ENCODE measurements around the gene PRLR.
"Not testable (repeated sequence)": the region's sequence is repeated elsewhere in the genome, so short reads cannot be mapped to it uniquely, and the experiment has no call there.

The PRLR gene

DNA sequence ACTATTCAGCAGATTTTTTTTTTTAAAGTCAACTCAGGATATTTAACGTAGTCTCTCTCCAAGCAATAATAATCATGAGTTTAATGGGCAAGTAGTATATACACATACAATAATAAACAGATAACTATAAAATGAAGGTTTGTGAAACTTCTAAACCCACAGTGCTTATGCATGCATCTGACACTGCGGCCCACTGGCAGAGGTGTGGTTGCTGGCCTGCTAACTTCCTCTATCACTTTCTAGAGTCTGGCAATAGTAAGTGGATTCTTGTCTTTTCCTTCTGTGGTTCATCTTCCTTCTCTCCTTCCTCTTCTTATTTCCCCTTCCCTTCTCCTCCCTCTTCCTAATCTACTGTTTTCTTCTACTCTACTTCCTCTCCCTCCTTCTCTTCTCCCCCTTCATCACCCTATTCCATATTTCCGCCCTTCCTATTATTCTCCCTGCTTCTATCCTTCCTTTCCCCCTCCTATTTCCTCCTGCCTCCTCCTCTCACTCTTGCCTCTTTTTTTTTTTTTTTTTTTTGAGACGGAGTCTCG is 164.0 kb downstream of the PRLR start:
- no peak for DNase-seq

- DNase-seq = no peak
Measured at GRCh38 chr5:35063414-35063813, 166.9 kb downstream of the PRLR start.

GRCh38 chr5:35061211-35061770 is 169.0 kb downstream of the PRLR start:
- DNase-seq = no peak

- no peak for DNase-seq
Measured at GRCh38 chr5:35060236-35060635, 170.1 kb downstream of the PRLR start.

DNA sequence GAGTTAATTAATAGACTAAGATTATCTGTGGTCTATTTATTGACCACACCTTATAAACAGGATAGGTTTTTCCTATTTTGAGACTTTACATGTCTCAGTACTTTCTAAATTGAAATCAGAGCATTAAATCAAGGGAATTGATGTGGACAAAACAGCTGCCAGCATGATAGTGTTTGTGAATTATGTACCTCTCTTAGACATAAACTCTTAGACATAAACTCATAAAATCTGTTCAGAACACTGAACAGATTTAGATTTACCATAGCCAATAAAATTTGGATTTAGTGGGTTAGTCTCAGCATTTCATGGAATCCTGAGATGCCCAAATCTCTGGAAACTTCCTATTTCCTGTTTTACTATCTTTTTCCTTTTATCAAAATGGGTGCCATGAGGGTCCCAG is 171.0 kb downstream of the PRLR start:
- no peak for DNase-seq

DNA sequence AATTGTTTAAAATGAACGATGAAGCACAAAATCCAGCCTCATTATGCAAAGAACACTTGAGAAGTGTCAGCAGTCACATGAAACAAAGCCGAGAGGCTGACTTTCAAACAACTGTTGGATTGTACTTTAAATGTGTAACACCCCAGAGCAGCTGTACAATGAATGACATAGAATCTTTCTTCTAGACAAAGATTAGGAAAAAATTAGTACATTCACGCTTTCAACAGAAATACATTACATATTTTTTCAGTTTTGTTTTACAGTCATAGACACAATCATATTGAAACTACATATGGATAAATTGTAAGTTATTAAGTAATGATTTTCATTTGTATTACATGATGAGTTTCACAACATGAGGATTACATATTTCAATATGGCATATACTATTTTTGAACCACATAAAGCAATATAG is 171.9 kb downstream of the PRLR start:
- DNase-seq = no peak

DNA sequence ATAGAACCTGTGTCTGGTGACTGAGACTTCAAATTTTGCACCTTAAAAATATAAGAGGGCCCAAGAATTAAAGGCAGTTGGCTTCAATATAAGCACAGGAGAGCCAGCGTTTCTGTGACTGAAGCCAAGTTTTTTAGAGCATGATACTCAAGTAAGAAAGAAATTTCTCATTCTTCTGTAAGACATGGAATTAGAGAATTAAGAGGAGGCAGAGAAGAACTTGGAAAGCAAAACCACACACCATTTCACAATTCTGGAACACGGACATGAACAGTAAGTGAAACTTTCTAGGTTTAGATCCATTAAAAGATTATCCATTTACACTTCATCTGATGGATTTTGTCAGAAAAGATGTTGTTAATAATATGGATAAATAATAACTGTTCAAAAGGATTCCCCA is 173.6 kb downstream of the PRLR start:
- no peak for DNase-seq

- no peak for DNase-seq
Measured at GRCh38 chr5:35052838-35053237, 177.4 kb downstream of the PRLR start.

GRCh38 chr5:35050541-35051126 is 179.7 kb downstream of the PRLR start:
- no peak for DNase-seq

- DNase-seq = no peak
Measured at GRCh38 chr5:35048910-35049309, 181.4 kb downstream of the PRLR start.

DNA sequence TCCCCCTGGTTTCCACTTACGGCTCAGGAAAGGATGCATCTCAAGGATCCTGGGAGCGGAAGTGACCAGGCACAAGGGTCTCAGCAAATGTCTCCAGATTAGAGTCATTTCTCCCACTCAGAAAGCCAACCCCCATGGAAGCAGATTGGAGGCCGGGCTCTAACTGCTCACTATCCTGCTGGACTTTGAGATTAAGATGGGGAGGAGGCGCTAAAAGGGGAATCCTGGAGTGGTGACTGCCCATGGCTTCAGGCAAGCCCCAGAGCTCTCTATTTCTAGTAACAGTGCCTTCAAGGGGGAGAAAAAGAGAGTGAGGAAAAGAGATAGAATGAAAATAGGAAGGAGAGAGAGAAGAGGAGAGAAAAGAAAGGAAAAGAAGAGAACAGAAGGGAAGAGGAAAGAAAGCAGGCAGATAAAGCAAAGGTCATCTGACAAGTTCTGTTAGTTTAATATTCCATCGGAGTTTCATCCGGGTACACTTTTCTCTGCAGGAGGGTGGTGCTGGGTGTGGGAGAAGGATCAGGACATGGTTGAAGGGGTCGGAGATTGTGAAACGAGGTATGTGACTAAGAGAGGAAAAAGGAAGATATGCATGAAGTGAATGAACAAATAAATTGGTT is 182.4 kb downstream of the PRLR start, which contains the start of gene AGXT2:
AGXT2 (minus strand) TSS at position 165 of the 620 bp plus-strand sequence; CDS start at position 108, 57 bp downstream.
- DNase-seq = no peak

- DNase-seq = no peak
Measured at GRCh38 chr5:35046774-35047173, 183.5 kb downstream of the PRLR start.

- no peak for DNase-seq
Measured at GRCh38 chr5:35045280-35045679, 185.0 kb downstream of the PRLR start.

DNA sequence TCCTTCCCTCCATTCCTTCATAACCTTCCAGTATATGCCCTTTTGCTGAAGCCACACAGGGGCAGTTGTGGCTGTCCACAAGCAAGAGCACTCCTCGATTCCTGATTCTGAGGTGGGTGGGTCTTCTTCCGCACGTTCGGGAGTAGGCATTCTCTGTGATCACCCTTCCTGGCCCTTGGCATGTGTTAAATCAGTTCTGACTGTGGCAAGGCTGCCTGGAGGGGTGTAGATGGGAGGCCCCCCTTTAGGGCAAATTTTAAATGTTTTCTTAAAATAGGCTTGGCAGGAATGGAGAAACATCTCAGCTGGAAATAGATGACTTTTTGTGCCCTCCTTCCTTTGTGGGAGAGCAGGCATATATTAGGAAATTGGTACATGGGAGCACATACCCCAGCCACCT is 185.6 kb downstream of the PRLR start:
- no peak for DNase-seq

DNA sequence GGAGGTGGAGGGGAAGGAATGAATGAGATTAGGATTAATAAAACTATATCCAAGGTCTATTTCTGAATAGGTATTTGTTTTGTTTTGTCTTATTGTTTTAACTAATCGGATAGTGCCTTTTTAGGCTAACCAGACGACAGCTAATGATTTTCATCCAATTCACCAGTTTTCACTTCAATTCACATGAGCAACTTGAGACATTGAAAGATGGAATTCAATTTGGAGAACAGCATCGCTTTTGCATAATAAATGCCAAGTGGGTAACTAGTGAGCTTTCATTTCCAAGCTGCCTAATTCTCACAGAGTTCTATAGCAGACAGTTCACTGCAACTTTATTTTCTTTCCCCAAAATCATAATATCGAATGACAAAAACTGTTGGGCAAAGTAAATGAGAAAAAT is 187.5 kb downstream of the PRLR start:
- DNase-seq = no peak

DNA sequence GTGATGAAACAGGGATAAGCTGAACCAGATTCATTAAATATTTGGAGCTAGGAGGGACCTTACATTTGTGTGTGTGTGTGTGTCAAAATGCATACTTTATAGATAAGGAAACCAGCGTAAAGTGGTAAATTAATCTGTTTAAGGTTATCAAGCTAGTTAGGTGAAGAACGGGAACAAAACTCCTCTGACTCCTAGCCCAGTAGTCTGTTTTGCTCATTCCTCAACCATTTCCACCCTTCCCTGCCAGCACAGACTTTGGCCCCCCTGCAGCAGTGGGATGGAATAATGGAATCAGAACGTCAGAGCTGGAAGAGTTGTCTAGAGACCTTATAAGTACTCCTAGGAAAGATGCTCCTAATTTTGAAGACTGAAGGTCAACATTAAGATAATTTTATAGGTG is 189.0 kb downstream of the PRLR start:
- no peak for DNase-seq

GRCh38 chr5:35038891-35039290 is 191.4 kb downstream of the PRLR start:
- no peak for DNase-seq

- no peak for DNase-seq
Measured at GRCh38 chr5:35036536-35036935, 193.8 kb downstream of the PRLR start.

- DNase-seq = not testable (repeated sequence)
Measured at GRCh38 chr5:35035929-35036328, 194.4 kb downstream of the PRLR start.

DNA sequence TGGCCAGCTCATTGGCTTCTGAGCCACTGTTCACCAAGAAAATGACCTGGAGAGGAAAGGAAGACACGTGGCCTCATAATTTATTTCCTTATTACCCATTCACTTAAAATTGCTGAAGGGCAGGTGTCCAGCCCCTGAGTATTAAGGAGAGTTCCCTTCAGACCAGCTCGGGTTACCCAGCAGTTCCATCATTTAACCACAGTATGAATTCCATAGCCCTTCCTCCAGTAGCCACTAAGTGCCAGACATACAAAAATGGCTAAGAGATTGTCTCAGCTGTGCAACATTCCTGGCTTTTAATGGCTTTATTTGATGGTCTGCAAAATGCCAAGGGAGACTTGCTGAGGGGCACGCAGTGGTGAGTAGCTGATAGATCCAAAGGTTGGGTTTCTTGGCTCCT is 195.0 kb downstream of the PRLR start:
- no peak for DNase-seq

GRCh38 chr5:35032356-35032755 is 197.9 kb downstream of the PRLR start:
- no peak for DNase-seq

DNA sequence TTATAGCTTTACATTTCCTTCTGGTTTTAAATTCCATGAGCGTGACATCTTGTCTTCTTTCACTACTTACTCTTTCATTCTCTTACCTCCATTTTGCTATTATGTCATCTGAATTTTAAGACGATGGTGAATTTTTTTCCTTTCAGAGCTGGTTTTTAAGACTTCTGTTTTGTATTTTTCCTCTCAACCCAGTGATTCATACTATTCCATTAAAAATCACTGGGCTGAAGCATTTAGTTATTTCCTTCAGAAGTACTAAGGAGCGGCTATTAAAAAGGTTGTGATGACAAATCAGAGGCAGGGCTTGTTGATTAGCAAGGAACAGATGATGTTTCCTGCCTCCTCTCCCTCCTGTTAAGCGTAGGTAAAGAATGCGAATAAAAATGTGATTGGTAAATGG is 199.0 kb downstream of the PRLR start:
- no peak for DNase-seq

GRCh38 chr5:35030426-35031100 is 199.7 kb downstream of the PRLR start:
- no peak for DNase-seq

GRCh38 chr5:35029333-35029732 is 201.0 kb downstream of the PRLR start:
- no peak for DNase-seq
